Panc1 (cell line): Measurements from ENCODE around the gene HMCES. TPM values are rescaled to one million over a fixed set of nuclear protein-coding genes. Genes with fewer than 3 reads are reported as not detected.

Experiments used
- ATAC-seq: fragments of 200-7000 bp; cut with Tn5 transposase; 2 replicates; pipeline ENCODE4 v1.9.1; 2020; ENCODE audit warnings: mild to moderate bottlenecking, moderate library complexity
- BruUV-seq: library from RNA; stranded (reverse); fragments of 400-500 nt; replicated peaks from 2 replicates; lab custom pipeline; 2021; lab: Mats Ljungman, UMichigan
- CTCF ChIA-PET: fragments of 300-600 bp; sonication (Branson Sonifier 250); formaldehyde crosslinking; loops from one replicate; lab custom pipeline; 2022; ENCODE audit warnings: antibody characterized with exemption; lab: Charles Lee
- POLR2A ChIA-PET: fragments of 300-600 bp; sonication (Branson Sonifier 250); formaldehyde crosslinking; loops from one replicate; lab custom pipeline; 2022; ENCODE audit warnings: antibody characterized with exemption; lab: Charles Lee
- DNase-seq: peaks from one replicate; pipeline ENCODE4 v3.0.0-alpha.2; 2010; ENCODE audit warnings: low read depth, low spot score
- H3K27ac ChIP-seq: 2 replicates; pipeline ENCODE4 v1.5.1; 2011; ENCODE audit warnings: mild to moderate bottlenecking, low read length, inconsistent platforms
- H3K27me3 ChIP-seq: fragments of 200-500 bp; sonication (Bioruptor generic); 2 replicates; pipeline ENCODE4 v1.6.0; 2014; ENCODE audit warnings: low read length, inconsistent platforms; ENCODE audit not compliant: control insufficient read depth, insufficient read depth
- H3K36me3 ChIP-seq: fragments of 200-500 bp; sonication (Bioruptor generic); 2 replicates; pipeline ENCODE4 v1.5.1; 2014; ENCODE audit warnings: inconsistent platforms, mild to moderate bottlenecking, low read length, moderate library complexity; ENCODE audit not compliant: control insufficient read depth, insufficient read depth
- H3K4me1 ChIP-seq: 2 replicates; pipeline ENCODE4 v1.5.1; 2011; ENCODE audit warnings: inconsistent platforms, mild to moderate bottlenecking, low read length, moderate library complexity; ENCODE audit not compliant: control insufficient read depth, insufficient read depth
- H3K4me3 ChIP-seq, 2 experiments: 2 replicates each; pipeline ENCODE4 v1.5.1; 2011 to 2012; ENCODE audit warnings: low read depth in 2 of 2, low read length in 2 of 2, mild to moderate bottlenecking in 2 of 2, inconsistent platforms in 1 of 2, moderate library complexity in 1 of 2
- H3K9me3 ChIP-seq: fragments of 200-500 bp; sonication (Bioruptor generic); 2 replicates; pipeline ENCODE4 v1.5.1; 2014; ENCODE audit warnings: low read depth, mild to moderate bottlenecking, inconsistent platforms, low read length, moderate library complexity; ENCODE audit not compliant: control insufficient read depth, insufficient read depth
- CTCF ChIP-seq: fragments of 450-650 bp; IDR thresholded peaks from 2 replicates; pipeline ENCODE4 v1.5.1; 2017; ENCODE audit warnings: mild to moderate bottlenecking
- POLR2AphosphoS5 ChIP-seq: IDR thresholded peaks from 2 replicates; pipeline ENCODE4 v1.6.1; 2012; ENCODE audit warnings: mild to moderate bottlenecking, low read depth, low read length, moderate library complexity
- SIN3A ChIP-seq: IDR thresholded peaks from 2 replicates; pipeline ENCODE4 v1.6.1; 2012; ENCODE audit warnings: low read depth, mild to moderate bottlenecking, low read length, moderate library complexity, borderline replicate concordance; ENCODE audit not compliant: insufficient read depth
- TCF7L2 ChIP-seq: IDR thresholded peaks from 2 replicates; pipeline ENCODE4 v1.6.1; 2011; ENCODE audit warnings: mild to moderate bottlenecking, low read depth, low read length, inconsistent platforms
- in situ Hi-C: cut with HindIII; loops from 2 replicates; pipeline ENCODE4 v1.10.0; 2016; ENCODE audit warnings: low sequenced_read_pairs, low pct_unique_long_range_greater_than_20kb
- intact Hi-C: fragments of 100-400 bp; cut with micrococcal nuclease; formaldehyde crosslinking; loops from one replicate; pipeline ENCODE4 v1.10.0; 2022; ENCODE audit not compliant: unreplicated experiment
- total RNA-seq: library from RNA; stranded (reverse); gene quantifications from one replicate; pipeline ENCODE4 v1.2.1, GENCODE V29; 2021; ENCODE audit not compliant: unreplicated experiment
- TF ChIP-seq, protein P1 (sequence below), 2 experiments: IDR thresholded peaks; 2 replicates each; pipeline ENCODE4 v1.6.1; 2011 to 2012; ENCODE audit warnings: low read depth in 2 of 2, control low read depth in 1 of 2, low read length in 1 of 2, mild to moderate bottlenecking in 1 of 2, moderate library complexity in 1 of 2; ENCODE audit not compliant: insufficient read depth in 1 of 2

HMCES gene
- total RNA-seq, 1 experiment from 2014 or later, result 94.6 TPM

DNA sequence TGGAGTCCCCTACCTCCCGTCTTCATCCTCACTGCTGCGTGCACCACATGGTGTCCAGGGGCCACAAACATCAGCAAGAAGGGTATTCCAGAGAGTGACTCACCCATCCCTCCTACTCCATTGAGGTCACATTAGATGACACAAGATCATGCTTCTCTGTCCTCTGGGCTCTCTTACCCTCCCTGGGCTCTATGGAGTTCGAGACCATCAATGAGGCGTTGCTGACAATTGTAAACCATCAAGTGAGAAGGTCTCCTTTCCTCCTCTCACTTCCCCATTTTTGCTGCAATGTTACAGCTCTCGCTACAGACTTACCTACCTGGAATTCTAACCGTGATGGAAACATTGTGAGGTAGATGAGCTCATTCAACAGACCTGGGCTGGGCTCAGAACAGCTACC, 51.7 kb downstream of the HMCES start:
- H3K27ac ChIP-seq, result no peak overlapping the region
- intact Hi-C loops, result no loop called here
- DNase-seq (no peak), ATAC-seq (no peak)
- no peak overlapping the region for H3K4me3 ChIP-seq
- H3K36me3 ChIP-seq, result no peaks in the 10 kb centered on the region
- POLR2A ChIA-PET, result no interaction called here
- CTCF ChIA-PET, result interaction anchor here (0.5 to 0.8 kb wide), 3 partner anchors 13 to 417 kb away, joined by 3 to 4 read pairs (median 3); no protein-coding TSS in a partner anchor
- no peaks in the 10 kb centered on the region; the same call in 1 of the 2 replicates for H3K27me3 ChIP-seq
- TF ChIP-seq SIN3A (no peak), POLR2AphosphoS5 (no peak), TCF7L2 (no peak), CTCF (no peak)
- TF ChIP-seq, protein P1, sequence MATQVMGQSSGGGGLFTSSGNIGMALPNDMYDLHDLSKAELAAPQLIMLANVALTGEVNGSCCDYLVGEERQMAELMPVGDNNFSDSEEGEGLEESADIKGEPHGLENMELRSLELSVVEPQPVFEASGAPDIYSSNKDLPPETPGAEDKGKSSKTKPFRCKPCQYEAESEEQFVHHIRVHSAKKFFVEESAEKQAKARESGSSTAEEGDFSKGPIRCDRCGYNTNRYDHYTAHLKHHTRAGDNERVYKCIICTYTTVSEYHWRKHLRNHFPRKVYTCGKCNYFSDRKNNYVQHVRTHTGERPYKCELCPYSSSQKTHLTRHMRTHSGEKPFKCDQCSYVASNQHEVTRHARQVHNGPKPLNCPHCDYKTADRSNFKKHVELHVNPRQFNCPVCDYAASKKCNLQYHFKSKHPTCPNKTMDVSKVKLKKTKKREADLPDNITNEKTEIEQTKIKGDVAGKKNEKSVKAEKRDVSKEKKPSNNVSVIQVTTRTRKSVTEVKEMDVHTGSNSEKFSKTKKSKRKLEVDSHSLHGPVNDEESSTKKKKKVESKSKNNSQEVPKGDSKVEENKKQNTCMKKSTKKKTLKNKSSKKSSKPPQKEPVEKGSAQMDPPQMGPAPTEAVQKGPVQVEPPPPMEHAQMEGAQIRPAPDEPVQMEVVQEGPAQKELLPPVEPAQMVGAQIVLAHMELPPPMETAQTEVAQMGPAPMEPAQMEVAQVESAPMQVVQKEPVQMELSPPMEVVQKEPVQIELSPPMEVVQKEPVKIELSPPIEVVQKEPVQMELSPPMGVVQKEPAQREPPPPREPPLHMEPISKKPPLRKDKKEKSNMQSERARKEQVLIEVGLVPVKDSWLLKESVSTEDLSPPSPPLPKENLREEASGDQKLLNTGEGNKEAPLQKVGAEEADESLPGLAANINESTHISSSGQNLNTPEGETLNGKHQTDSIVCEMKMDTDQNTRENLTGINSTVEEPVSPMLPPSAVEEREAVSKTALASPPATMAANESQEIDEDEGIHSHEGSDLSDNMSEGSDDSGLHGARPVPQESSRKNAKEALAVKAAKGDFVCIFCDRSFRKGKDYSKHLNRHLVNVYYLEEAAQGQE (IDR thresholded peaks at IDR 0.05; ENCODE audit: insufficient read depth in 1 of 2, low read depth in 2 of 2, low read length in 1 of 2), result no peak
- H3K4me1 ChIP-seq, result no peaks in the 10 kb centered on the region
- in situ Hi-C loops, result no loop called here
- BruUV-seq, result no TSS peak
- no peaks in the 10 kb centered on the region for H3K9me3 ChIP-seq

DNA sequence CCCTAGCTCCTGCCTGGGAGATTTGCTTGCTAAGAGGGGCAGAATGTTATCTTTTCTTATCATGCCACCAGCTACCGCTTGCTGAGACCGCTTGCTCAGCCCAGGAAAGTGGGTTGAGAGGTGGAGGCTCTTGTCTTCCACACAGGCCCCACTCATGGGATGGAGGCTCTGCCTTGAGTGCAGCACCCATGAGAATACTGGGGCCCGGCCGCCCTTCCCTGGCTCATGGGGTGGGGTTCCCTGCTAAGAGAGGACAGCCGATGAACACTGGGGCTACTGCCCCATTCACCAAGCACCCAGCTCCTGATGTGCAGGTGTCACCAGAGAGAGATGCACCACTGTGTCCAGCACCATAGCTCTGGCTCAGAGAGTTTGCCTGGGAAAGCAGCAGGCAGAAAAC, 55.2 kb downstream of the HMCES start:
- Histone ChIP-seq H3K36me3 (no peaks in the 10 kb centered on the region), H3K4me1 (no peaks in the 10 kb centered on the region), H3K4me3 (no peak overlapping the region), H3K27me3 (no peaks in the 10 kb centered on the region; the same call in 1 of the 2 replicates), H3K27ac (no peak overlapping the region), H3K9me3 (no peaks in the 10 kb centered on the region)
- POLR2A ChIA-PET, result no interaction called here
- ATAC-seq (no peak), DNase-seq (no peak)
- intact Hi-C loops (no loop called here), in situ Hi-C loops (no loop called here)
- TF ChIP-seq SIN3A, result no peak
- TF ChIP-seq CTCF, result no peak
- TF ChIP-seq POLR2AphosphoS5, result no peak
- TF ChIP-seq TCF7L2, result no peak
- TF ChIP-seq, protein P1 (IDR thresholded peaks at IDR 0.05; ENCODE audit: insufficient read depth in 1 of 2, low read depth in 2 of 2, low read length in 1 of 2), result no peak
- CTCF ChIA-PET, result interaction anchor here (0.7 kb wide), 1 partner anchor 364 kb away, joined by 5 read pairs; no protein-coding TSS in a partner anchor
- BruUV-seq, result no TSS peak
